Sigmoid colon (tissue), 7 donors: ENCODE results near the gene CD274. TPM values are rescaled to one million over a fixed set of nuclear protein-coding genes. Genes with fewer than 3 reads are reported as not detected.

ENCODE experiments used
- DNase-seq: peaks from one replicate; pipeline ENCODE4 v3.0.0-alpha.2; 2019
- H3K27ac ChIP-seq, 4 donors: fragments of 200-600 bp; sonication (generic); one replicate each; pipeline ENCODE4 v1.5.1; 2016 to 2019; ENCODE audit warnings: mild to moderate bottlenecking in 1 of 4
- H3K27me3 ChIP-seq, 3 donors: fragments of 200-600 bp; sonication (generic); one replicate each; pipeline ENCODE4 v1.5.1; 2019; ENCODE audit warnings: mild to moderate bottlenecking in 1 of 3
- H3K36me3 ChIP-seq, 4 donors: fragments of 200-600 bp; sonication (generic); one replicate each; pipeline ENCODE4 v1.5.1; 2016 to 2019
- H3K4me1 ChIP-seq, 4 donors: fragments of 200-600 bp; sonication (generic); one replicate each; pipeline ENCODE4 v1.5.1; 2017 to 2019
- H3K4me3 ChIP-seq, 4 donors: fragments of 200-600 bp; sonication (generic); one replicate each; pipeline ENCODE4 v1.5.1; 2017 to 2019; ENCODE audit warnings: mild to moderate bottlenecking in 2 of 4, moderate library complexity in 1 of 4
- H3K9me3 ChIP-seq, 4 donors: fragments of 200-600 bp in 3 of 4; sonication (generic) in 3 of 4; one replicate each; pipeline versions ENCODE4 v1.5.1 to v1.6.1; 2013 to 2019
- EP300 ChIP-seq, 4 donors: sonication (generic); formaldehyde crosslinking; IDR thresholded peaks; one replicate each; pipeline ENCODE4 v1.6.1; 2017; ENCODE audit warnings: antibody characterized with exemption in 4 of 4
- POLR2A ChIP-seq, 2 donors: fragments of 450-650 bp; IDR thresholded peaks; one replicate each; pipeline ENCODE4 v1.6.1; 2016; ENCODE audit warnings: antibody characterized with exemption in 2 of 2, mild to moderate bottlenecking in 2 of 2, moderate library complexity in 2 of 2
- POLR2AphosphoS5 ChIP-seq, 4 donors: sonication (generic); formaldehyde crosslinking; IDR thresholded peaks; one replicate each; pipeline ENCODE4 v1.6.1; 2017; ENCODE audit warnings: antibody characterized with exemption in 4 of 4
- WGBS, 2 donors: extraction: QIAGEN DNeasy Blood & Tissue Kit; methylation state at CpG; one replicate each; pipeline ENCODE4 v1.1.7; 2013; 5-methylcytosine and 5-hydroxymethylcytosine counted together
- intact Hi-C: fragments of 100-400 bp; cut with DNase I; formaldehyde crosslinking; loops from one replicate; pipeline ENCODE4 v1.15.1; 2023
- polyA plus RNA-seq, 3 donors: library from polyadenylated mRNA; stranded (reverse); fragments of 200-250 nt; gene quantifications; one replicate each; pipeline ENCODE4 v1.2.3, GENCODE V29; 2013
- total RNA-seq, 4 donors: library from RNA; depleted of rRNA; stranded (reverse); fragments of >200 nt; gene quantifications; one replicate each; pipeline ENCODE4 v1.1.0, GENCODE V29; 2016
- TF ChIP-seq, protein P1 (sequence below), 4 experiments: fragments of 450-650 bp in 3 of 4; fragments of 200-600 bp in 1 of 4; IDR thresholded peaks; one replicate each; pipeline ENCODE4 v1.5.1; 2016 to 2019; ENCODE audit warnings: antibody characterized with exemption in 4 of 4, mild to moderate bottlenecking in 3 of 4, moderate library complexity in 2 of 4
- donor health status: healthy with polysubstance abuse.
- donor health status: Bipolar disorder and iron deficiency.
- donor health status: healthy.

Gene CD274
- total and polyA plus RNA-seq, 7 donors = 0.68 to 8.9 (median 1.4) TPM

DNA sequence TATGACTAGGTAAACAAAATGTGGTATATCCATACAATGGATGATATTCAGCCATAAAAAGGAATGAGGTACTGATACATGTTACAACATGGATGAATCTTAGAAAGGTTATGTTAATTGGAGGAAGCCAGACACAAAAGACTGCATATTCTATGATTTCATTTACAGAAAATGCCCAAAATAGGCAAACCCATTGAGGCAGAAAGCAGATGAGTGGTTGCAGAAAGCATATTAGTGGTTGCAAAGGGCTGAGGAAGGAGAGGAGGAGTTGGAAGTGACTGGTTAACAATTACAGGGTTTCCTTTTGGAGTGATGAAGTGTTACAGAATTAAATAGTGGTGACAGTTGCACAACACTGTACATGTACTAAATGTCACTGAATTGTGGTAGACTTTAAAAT lies 30.4 kb upstream of the CD274 start:
- intact Hi-C loops = no loop called here

DNA sequence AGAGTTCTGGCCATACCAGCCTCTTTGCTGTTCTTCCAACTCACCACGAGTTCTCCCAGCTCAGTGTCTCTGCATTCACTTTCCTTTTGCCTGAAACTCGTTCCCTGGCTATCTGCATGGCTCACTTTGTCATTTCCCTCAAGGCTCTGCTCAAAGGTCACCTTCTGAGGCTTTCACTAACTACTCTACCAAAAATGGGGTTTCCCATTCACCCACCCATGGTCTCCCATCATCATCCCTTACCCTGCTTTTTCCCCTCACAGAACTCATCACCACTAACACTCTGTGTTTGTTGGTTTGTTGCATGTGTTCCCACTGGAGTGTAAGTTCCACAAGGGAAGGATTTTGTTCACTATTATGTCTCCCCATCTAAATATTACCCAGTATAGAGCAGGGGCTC lies 29.2 kb upstream of the CD274 start:
- DNase-seq = no peak
- TF ChIP-seq POLR2A (IDR thresholded peaks at IDR 0.05) = no peak
- TF ChIP-seq, protein P1, sequence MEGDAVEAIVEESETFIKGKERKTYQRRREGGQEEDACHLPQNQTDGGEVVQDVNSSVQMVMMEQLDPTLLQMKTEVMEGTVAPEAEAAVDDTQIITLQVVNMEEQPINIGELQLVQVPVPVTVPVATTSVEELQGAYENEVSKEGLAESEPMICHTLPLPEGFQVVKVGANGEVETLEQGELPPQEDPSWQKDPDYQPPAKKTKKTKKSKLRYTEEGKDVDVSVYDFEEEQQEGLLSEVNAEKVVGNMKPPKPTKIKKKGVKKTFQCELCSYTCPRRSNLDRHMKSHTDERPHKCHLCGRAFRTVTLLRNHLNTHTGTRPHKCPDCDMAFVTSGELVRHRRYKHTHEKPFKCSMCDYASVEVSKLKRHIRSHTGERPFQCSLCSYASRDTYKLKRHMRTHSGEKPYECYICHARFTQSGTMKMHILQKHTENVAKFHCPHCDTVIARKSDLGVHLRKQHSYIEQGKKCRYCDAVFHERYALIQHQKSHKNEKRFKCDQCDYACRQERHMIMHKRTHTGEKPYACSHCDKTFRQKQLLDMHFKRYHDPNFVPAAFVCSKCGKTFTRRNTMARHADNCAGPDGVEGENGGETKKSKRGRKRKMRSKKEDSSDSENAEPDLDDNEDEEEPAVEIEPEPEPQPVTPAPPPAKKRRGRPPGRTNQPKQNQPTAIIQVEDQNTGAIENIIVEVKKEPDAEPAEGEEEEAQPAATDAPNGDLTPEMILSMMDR (IDR thresholded peaks at IDR 0.05) = no peak
- no peak for TF ChIP-seq POLR2AphosphoS5 (IDR thresholded peaks at IDR 0.05)
- no peak for TF ChIP-seq EP300 (IDR thresholded peaks at IDR 0.05)
- intact Hi-C loops = no loop called here
- H3K4me3 ChIP-seq = no peak overlapping the region
- H3K27ac ChIP-seq = no peak overlapping the region
- H3K4me1 ChIP-seq = no peaks in the 10 kb centered on the region
- peaks cover 0 to 5% (median 0%) of the 10 kb centered on the region in 4 donors for H3K36me3 ChIP-seq
- no peaks in the 10 kb centered on the region for H3K9me3 ChIP-seq
- 81 to 85% methylated on average over 2 of the region's 2 CpGs for WGBS, 2 donors
- H3K27me3 ChIP-seq = no peaks in the 10 kb centered on the region

More for the DNA sequence above, 30.4 kb upstream of the CD274 start:
- Histone ChIP-seq H3K27ac (no peak overlapping the region), H3K4me1 (no peaks in the 10 kb centered on the region), H3K4me3 (no peak overlapping the region), H3K9me3 (no peaks in the 10 kb centered on the region), H3K27me3 (no peaks in the 10 kb centered on the region), H3K36me3 (peaks cover 0 to 5% (median 0%) of the 10 kb centered on the region in 4 donors)
- TF ChIP-seq EP300 (IDR thresholded peaks at IDR 0.05) (no peak), POLR2AphosphoS5 (IDR thresholded peaks at IDR 0.05) (no peak), POLR2A (IDR thresholded peaks at IDR 0.05) (no peak)
- TF ChIP-seq, protein P1 (IDR thresholded peaks at IDR 0.05) = no peak
- DNase-seq = no peak

DNA sequence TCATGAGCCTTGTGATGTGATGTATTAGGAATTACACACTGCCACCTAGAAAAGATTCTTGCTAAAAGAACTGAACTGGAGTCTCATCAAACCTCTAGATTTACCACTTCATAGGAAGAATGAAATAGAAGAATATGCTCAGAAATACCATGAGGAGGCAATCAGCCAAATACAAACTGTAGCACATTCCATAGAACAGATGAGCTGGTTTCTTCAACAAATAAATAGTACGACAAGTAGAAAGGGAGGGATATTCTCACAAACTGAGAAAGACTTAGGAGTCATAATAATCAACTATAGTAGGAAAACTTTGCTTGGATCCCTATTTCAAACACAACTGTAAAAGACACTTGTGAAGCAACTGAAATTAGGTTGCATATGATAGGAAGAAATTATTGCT lies 28.1 kb upstream of the CD274 start:
- Histone ChIP-seq H3K4me3 (no peak overlapping the region), H3K9me3 (no peaks in the 10 kb centered on the region), H3K27ac (no peak overlapping the region), H3K27me3 (no peaks in the 10 kb centered on the region), H3K36me3 (peaks cover 0 to 5% (median 0%) of the 10 kb centered on the region in 4 donors), H3K4me1 (no peaks in the 10 kb centered on the region)
- intact Hi-C loops = no loop called here
- WGBS, 2 donors = 93 to 94% methylated on average over 1 of the region's 1 CpG
- no peak for DNase-seq
- TF ChIP-seq POLR2A (IDR thresholded peaks at IDR 0.05) (no peak), EP300 (IDR thresholded peaks at IDR 0.05) (no peak), POLR2AphosphoS5 (IDR thresholded peaks at IDR 0.05) (no peak)
- TF ChIP-seq, protein P1 (IDR thresholded peaks at IDR 0.05) = no peak

DNA sequence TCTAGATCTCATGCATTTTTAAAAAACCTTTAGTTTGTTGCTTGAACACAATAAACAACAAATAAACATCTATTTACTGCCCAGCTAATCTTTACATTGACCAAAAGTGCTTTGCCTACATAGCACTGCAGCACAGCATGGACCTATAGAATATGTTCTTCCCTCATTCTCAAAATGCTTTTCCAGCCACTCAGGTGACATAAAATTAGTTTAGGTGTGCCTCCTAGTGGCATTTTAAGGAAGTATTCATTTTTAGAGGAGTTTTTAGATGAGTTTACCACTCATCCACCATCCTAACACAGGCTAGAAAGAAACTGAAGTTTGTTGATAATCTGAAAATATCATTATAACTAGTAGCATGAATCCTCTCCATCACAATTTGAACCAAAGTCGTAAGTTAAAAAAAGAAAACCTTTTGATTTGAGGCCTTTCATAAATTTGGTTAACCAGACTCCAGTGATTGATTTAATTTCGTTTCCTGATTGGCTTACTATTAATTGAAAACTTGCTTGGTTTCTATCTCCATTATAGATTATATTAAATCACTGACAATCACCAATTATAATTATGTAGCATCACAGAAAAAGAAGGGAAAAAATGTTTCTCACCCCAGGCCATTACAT lies 25.2 kb upstream of the CD274 start:
- Histone ChIP-seq H3K4me1 (no peaks in the 10 kb centered on the region), H3K4me3 (no peak overlapping the region), H3K9me3 (no peaks in the 10 kb centered on the region), H3K27me3 (no peaks in the 10 kb centered on the region), H3K36me3 (peaks cover 0 to 8% (median 0%) of the 10 kb centered on the region in 4 donors), H3K27ac (no peak overlapping the region)
- intact Hi-C loops = no loop called here
- 70 to 92% methylated on average over 2 of the region's 2 CpGs for WGBS, 2 donors
- TF ChIP-seq POLR2AphosphoS5 (IDR thresholded peaks at IDR 0.05) = no peak
- TF ChIP-seq, protein P1 (IDR thresholded peaks at IDR 0.05) = peak in 2 of 4 experiments; percentile 17 to 18
- DNase-seq = no peak

DNA sequence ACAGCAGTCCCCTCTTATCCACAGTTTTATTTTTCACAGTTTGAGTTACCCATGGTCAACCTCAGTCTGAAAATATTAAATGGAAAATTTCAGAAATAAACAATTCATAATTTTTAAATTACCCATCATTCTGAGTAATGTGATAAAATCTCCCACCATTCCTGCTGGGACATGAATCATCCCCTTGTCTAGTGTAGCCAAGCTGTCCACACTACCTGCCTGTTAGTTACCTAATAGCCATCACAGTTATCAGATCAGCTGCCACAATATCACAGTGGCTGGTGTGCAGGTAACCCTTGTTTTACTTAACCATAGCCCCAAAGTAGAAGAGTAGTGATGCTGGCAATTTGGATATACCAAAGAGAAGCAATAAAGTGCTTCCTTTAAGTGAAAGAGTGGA lies 23.3 kb upstream of the CD274 start:
- Histone ChIP-seq H3K9me3 (no peaks in the 10 kb centered on the region), H3K4me3 (no peak overlapping the region), H3K36me3 (peaks cover 0 to 19% (median 4%) of the 10 kb centered on the region in 4 donors), H3K4me1 (no peaks in the 10 kb centered on the region), H3K27me3 (no peaks in the 10 kb centered on the region), H3K27ac (no peak overlapping the region)
- TF ChIP-seq POLR2AphosphoS5 (IDR thresholded peaks at IDR 0.05) (no peak), POLR2A (IDR thresholded peaks at IDR 0.05) (no peak), EP300 (IDR thresholded peaks at IDR 0.05) (no peak)
- TF ChIP-seq, protein P1 (IDR thresholded peaks at IDR 0.05) = no peak
- intact Hi-C loops = no loop called here
- DNase-seq = no peak
